Measurements from ENCODE around the gene FAM180B. TPM values are rescaled to one million over a fixed set of nuclear protein-coding genes. Genes with fewer than 3 reads are reported as not detected.
"Not testable (repeated sequence)": the region's sequence is repeated elsewhere in the genome, so short reads cannot be mapped to it uniquely, and the experiment has no call there.

The FAM180B gene
- total RNA-seq, 2 donors from 2014 or later = 0.18 TPM; not detected in 1

GRCh38 chr11:47562393-47562792 lies 24.1 kb upstream of the FAM180B start:
- not testable (repeated sequence) for H3K36me3 Mint-ChIP-seq, H3K9me3 Mint-ChIP-seq

GRCh38 chr11:47564366-47564765 lies 22.1 kb upstream of the FAM180B start:
- H3K27ac Mint-ChIP-seq = not testable (repeated sequence)

More at GRCh38 chr11:47562393-47562792, 24.1 kb upstream of the FAM180B start:
- not testable (repeated sequence) for ATAC-seq; H3K27ac Mint-ChIP-seq; DNase-seq (ENCODE audit: low spot score in 2 of 2)

GRCh38 chr11:47564933-47565339 lies 21.5 kb upstream of the FAM180B start:
- Mint-ChIP-seq H3K36me3 (peaks cover 0 to 19% of the 10 kb centered on the region in 2 donors), H3K9me3 (no peaks in the 10 kb centered on the region), H3K27ac (peak overlapping the region; percentile 55 to 88)
- DNase-seq (ENCODE audit: low spot score in 2 of 2) (no peak), ATAC-seq (peak; percentile 4 to 6)

More at GRCh38 chr11:47564366-47564765, 22.1 kb upstream of the FAM180B start:
- H3K36me3 Mint-ChIP-seq = peaks cover 0 to 14% of the 10 kb centered on the region in 2 donors
- not testable (repeated sequence) for DNase-seq (ENCODE audit: low spot score in 2 of 2); H3K9me3 Mint-ChIP-seq; ATAC-seq

GRCh38 chr11:47565340-47566148 lies 20.9 kb upstream of the FAM180B start, which contains the start of gene PTPMT1:
Gene PTPMT1, plus strand, starts transcription at chr11:47565599. Its CDS starts 24 bp downstream, at chr11:47565623.
- ATAC-seq (peak; percentile 91 to 92), DNase-seq (ENCODE audit: low spot score in 2 of 2) (peak; percentile 72 to 78)
- Mint-ChIP-seq H3K27ac (peak within 1 kb of the TSS; percentile 88 to 93), H3K9me3 (no peaks in the 10 kb centered on the region), H3K36me3 (peaks cover 0 to 19% of the 10 kb centered on the region in 2 donors)

- no peak for DNase-seq (ENCODE audit: low spot score in 2 of 2)
- Mint-ChIP-seq H3K9me3 (no peaks in the 10 kb centered on the region), H3K36me3 (peaks cover 0 to 19% of the 10 kb centered on the region in 2 donors), H3K27ac (peak overlapping the region; percentile 88 to 93)
- ATAC-seq = peak in 1 of 2 donors; percentile 21
These were observed 20.3 kb upstream of the FAM180B start for GRCh38 chr11:47566149-47566698.

GRCh38 chr11:47569646-47570045 lies 16.8 kb upstream of the FAM180B start:
- H3K36me3 Mint-ChIP-seq = peaks cover 0 to 29% of the 10 kb centered on the region in 2 donors
- H3K9me3 Mint-ChIP-seq = no peaks in the 10 kb centered on the region
- no peak for ATAC-seq

GRCh38 chr11:47570651-47571356 lies 15.7 kb upstream of the FAM180B start:
- no peak overlapping the region for H3K27ac Mint-ChIP-seq
- DNase-seq (ENCODE audit: low spot score in 2 of 2) (no peak), ATAC-seq (no peak)
- H3K9me3 Mint-ChIP-seq = no peaks in the 10 kb centered on the region
- H3K36me3 Mint-ChIP-seq = peaks cover 0 to 29% of the 10 kb centered on the region in 2 donors

More at GRCh38 chr11:47569646-47570045, 16.8 kb upstream of the FAM180B start:
- H3K27ac Mint-ChIP-seq = no peak overlapping the region
- DNase-seq (ENCODE audit: low spot score in 2 of 2) = no peak

- peaks cover 0 to 33% of the 10 kb centered on the region in 2 donors for H3K36me3 Mint-ChIP-seq
These were observed 15.1 kb upstream of the FAM180B start for GRCh38 chr11:47571357-47571729.

GRCh38 chr11:47571895-47572294 lies 14.6 kb upstream of the FAM180B start:
- peaks cover 2 to 31% of the 10 kb centered on the region in 2 donors for H3K36me3 Mint-ChIP-seq

More at GRCh38 chr11:47571357-47571729, 15.1 kb upstream of the FAM180B start:
- DNase-seq (ENCODE audit: low spot score in 2 of 2) (no peak), ATAC-seq (no peak)
- Mint-ChIP-seq H3K9me3 (no peaks in the 10 kb centered on the region), H3K27ac (no peak overlapping the region)

GRCh38 chr11:47572715-47573255 lies 13.7 kb upstream of the FAM180B start:
- Mint-ChIP-seq H3K27ac (no peak overlapping the region), H3K9me3 (no peaks in the 10 kb centered on the region), H3K36me3 (peaks cover 9 to 36% of the 10 kb centered on the region in 2 donors)
- ATAC-seq (no peak), DNase-seq (ENCODE audit: low spot score in 2 of 2) (no peak)

More at GRCh38 chr11:47571895-47572294, 14.6 kb upstream of the FAM180B start:
- no peak overlapping the region for H3K27ac Mint-ChIP-seq
- DNase-seq (ENCODE audit: low spot score in 2 of 2) (no peak), ATAC-seq (no peak)
- no peaks in the 10 kb centered on the region for H3K9me3 Mint-ChIP-seq

- DNase-seq (ENCODE audit: low spot score in 2 of 2) = no peak
- Mint-ChIP-seq H3K36me3 (peaks cover 9 to 34% of the 10 kb centered on the region in 2 donors), H3K9me3 (no peaks in the 10 kb centered on the region), H3K27ac (no peak overlapping the region)
- no peak for ATAC-seq
These were observed 13.2 kb upstream of the FAM180B start for GRCh38 chr11:47573321-47573720.

GRCh38 chr11:47577460-47578041 lies 8.9 kb upstream of the FAM180B start:
- no peak for ATAC-seq
- no peak for DNase-seq (ENCODE audit: low spot score in 2 of 2)
- peak overlapping the region; percentile 95 to 99 for H3K27ac Mint-ChIP-seq
- H3K9me3 Mint-ChIP-seq = no peaks in the 10 kb centered on the region
- peaks cover 24 to 37% of the 10 kb centered on the region in 2 donors for H3K36me3 Mint-ChIP-seq

GRCh38 chr11:47578524-47579494 lies 7.7 kb upstream of the FAM180B start, which contains the start of the genes KBTBD4 and NDUFS3:
Gene KBTBD4, minus strand, starts transcription at chr11:47578970. Its CDS starts 19 bp downstream, at chr11:47578951.
Gene NDUFS3, plus strand, starts transcription at chr11:47579074. Its CDS starts 18 bp downstream, at chr11:47579092.
- peak within 1 kb of the TSS; percentile 95 to 99 for H3K27ac Mint-ChIP-seq
- DNase-seq (ENCODE audit: low spot score in 2 of 2) (peak; percentile 89 to 94), ATAC-seq (peak; percentile 96 to 97)
- H3K36me3 Mint-ChIP-seq = peaks cover 27 to 36% of the 10 kb centered on the region in 2 donors
- no peaks in the 10 kb centered on the region for H3K9me3 Mint-ChIP-seq

- peaks cover 19 to 23% of the 10 kb centered on the region in 2 donors for H3K36me3 Mint-ChIP-seq
- ATAC-seq = no peak
These were observed 2.6 kb upstream of the FAM180B start for GRCh38 chr11:47583844-47584243.

More at GRCh38 chr11:47583844-47584243, 2.6 kb upstream of the FAM180B start:
- no peak for DNase-seq (ENCODE audit: low spot score in 2 of 2)
- Mint-ChIP-seq H3K27ac (no peak overlapping the region), H3K9me3 (no peaks in the 10 kb centered on the region)

Data from activated naive CD4-positive, alpha-beta T cell treated with anti-CD3 and anti-CD28 coated beads, Interleukin-2, amount 50 U/mL, for 72 hours (primary cell).